ENCODE measurements around the gene NAT14. TPM values are rescaled to one million over a fixed set of nuclear protein-coding genes. Genes with fewer than 3 reads are reported as not detected.

The NAT14 gene
- total RNA-seq, 1 donor = 8.3 TPM

DNA sequence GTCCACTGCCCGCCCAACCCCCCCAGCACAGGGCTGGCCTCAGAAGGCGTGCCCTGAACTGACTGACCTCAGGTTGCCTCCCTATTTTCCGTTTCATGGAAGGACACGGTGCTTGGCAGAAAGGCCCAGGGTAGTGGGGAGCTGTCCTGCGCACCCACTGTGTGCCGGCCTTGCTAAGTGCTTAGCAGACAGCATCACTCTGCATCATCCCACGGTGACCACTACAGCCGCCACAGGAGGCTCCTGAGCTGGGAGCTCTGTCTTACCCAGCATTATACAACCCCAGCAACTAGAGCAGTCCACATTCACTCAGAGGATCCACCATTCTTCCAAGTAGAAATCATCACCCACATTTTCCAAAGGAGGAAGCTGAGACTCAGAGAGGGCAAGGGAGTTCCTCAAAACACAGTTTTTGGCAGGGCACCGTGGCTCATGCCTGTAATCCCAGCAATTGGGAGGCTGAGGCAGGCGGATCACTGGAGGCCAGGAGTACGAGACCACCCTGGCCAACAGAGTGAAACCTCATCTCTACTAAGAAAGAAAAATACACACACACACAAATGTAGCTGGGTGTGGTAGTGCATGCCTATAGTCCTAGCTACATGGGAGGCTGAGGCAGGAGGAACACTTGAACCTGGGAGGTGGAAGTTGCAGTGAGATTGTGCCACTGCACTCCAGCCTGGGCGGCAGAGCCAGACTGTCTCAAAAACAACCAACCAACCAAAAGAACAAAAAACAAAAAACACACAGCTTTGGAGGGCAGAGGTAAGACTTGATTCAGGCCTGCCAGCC lies 50.4 kb downstream of the NAT14 start:
- no peak overlapping the region for H3K4me3 ChIP-seq (ENCODE audit: low read depth, low read length)
- no peak for TF ChIP-seq CTCF (IDR thresholded peaks at IDR 0.05; ENCODE audit: insufficient read depth, low read length)
- no peak for DNase-seq (ENCODE audit: low read depth)

GRCh38 chr19:55535965-55536350 lies 51.0 kb downstream of the NAT14 start:
- no peak for DNase-seq (ENCODE audit: low read depth)
- TF ChIP-seq CTCF (IDR thresholded peaks at IDR 0.05; ENCODE audit: insufficient read depth, low read length) = no peak
- no peak overlapping the region for H3K4me3 ChIP-seq (ENCODE audit: low read depth, low read length)

- no peak for TF ChIP-seq CTCF (IDR thresholded peaks at IDR 0.05; ENCODE audit: insufficient read depth, low read length)
- no peak overlapping the region for H3K4me3 ChIP-seq (ENCODE audit: low read depth, low read length)
- DNase-seq (ENCODE audit: low read depth) = no peak
Observed at GRCh38 chr19:55536366-55536765, 51.4 kb downstream of the NAT14 start.

Other genes starting within 250 kb of the NAT14 start
- 39.0 and 41.5 TPM in 2 replicates for gene PPP6R1, start 226.2 kb upstream of the NAT14 start, total RNA-seq (ENCODE audit: low replicate concordance)
- gene HSPBP1, start 205.1 kb upstream of the NAT14 start, total RNA-seq (ENCODE audit: low replicate concordance) = 29.1 and 48.3 TPM in 2 replicates
- gene BRSK1, start 201.2 kb upstream of the NAT14 start, total RNA-seq (ENCODE audit: low replicate concordance) = 5.2 and 9.0 TPM in 2 replicates
- gene TMEM150B, start 159.8 kb upstream of the NAT14 start, total RNA-seq (ENCODE audit: low replicate concordance) = not detected in 2 replicates
- gene KMT5C, start 145.3 kb upstream of the NAT14 start, total RNA-seq (ENCODE audit: low replicate concordance) = 6.7 and 22.2 TPM in 2 replicates
- not detected in 2 replicates for gene COX6B2, start 130.5 kb upstream of the NAT14 start, total RNA-seq (ENCODE audit: low replicate concordance)
- not detected in 2 replicates for gene GARIN5B, start 121.9 kb upstream of the NAT14 start, total RNA-seq (ENCODE audit: low replicate concordance)
- gene IL11, start 114.7 kb upstream of the NAT14 start, total RNA-seq (ENCODE audit: low replicate concordance) = 1.6 and 2.2 TPM in 2 replicates
- gene TMEM190, start 108.4 kb upstream of the NAT14 start, total RNA-seq (ENCODE audit: low replicate concordance) = not detected in 2 replicates
- not detected in 2 replicates for gene TMEM238, start 100.9 kb upstream of the NAT14 start, total RNA-seq (ENCODE audit: low replicate concordance)
- 88.6 and 829 TPM in 2 replicates for gene RPL28, start 99.3 kb upstream of the NAT14 start, total RNA-seq (ENCODE audit: low replicate concordance)
- 22.6 and 65.4 TPM in 2 replicates for gene UBE2S, start 77.4 kb upstream of the NAT14 start, total RNA-seq (ENCODE audit: low replicate concordance)
- not detected in 2 replicates for gene SHISA7, start 41.9 kb upstream of the NAT14 start, total RNA-seq (ENCODE audit: low replicate concordance)
- gene ISOC2, start 23.5 kb upstream of the NAT14 start, total RNA-seq (ENCODE audit: low replicate concordance) = 24.4 and 41.3 TPM in 2 replicates
- gene C19orf85, start 20.4 kb upstream of the NAT14 start, total RNA-seq (ENCODE audit: low replicate concordance) = not detected in 2 replicates
- gene ZNF628, start 8.6 kb upstream of the NAT14 start, total RNA-seq (ENCODE audit: low replicate concordance) = 0.33 and 3.8 TPM in 2 replicates
- gene SSC5D, start 3.2 kb downstream of the NAT14 start, total RNA-seq (ENCODE audit: low replicate concordance) = 10.7 and 18.7 TPM in 2 replicates
- not detected in 2 replicates for gene SBK2, start 51.9 kb downstream of the NAT14 start, total RNA-seq (ENCODE audit: low replicate concordance)
- gene SBK3, start 60.4 kb downstream of the NAT14 start, total RNA-seq (ENCODE audit: low replicate concordance) = 0.25 TPM in 1 of 2 replicates, not detected in the other
- 4.4 and 7.9 TPM in 2 replicates for gene ZNF579, start 95.7 kb downstream of the NAT14 start, total RNA-seq (ENCODE audit: low replicate concordance)
- gene FIZ1, start 114.3 kb downstream of the NAT14 start, total RNA-seq (ENCODE audit: low replicate concordance) = 3.5 and 4.7 TPM in 2 replicates
- gene ZNF524, start 115.1 kb downstream of the NAT14 start, total RNA-seq (ENCODE audit: low replicate concordance) = 1.7 and 10.8 TPM in 2 replicates
- 0.08 and 1.5 TPM in 2 replicates for gene ZNF865, start 120.5 kb downstream of the NAT14 start, total RNA-seq (ENCODE audit: low replicate concordance)
- gene ZNF784, start 139.4 kb downstream of the NAT14 start, total RNA-seq (ENCODE audit: low replicate concordance) = 2.8 and 4.8 TPM in 2 replicates
- 6.3 and 10.0 TPM in 2 replicates for gene ZNF580, start 155.8 kb downstream of the NAT14 start, total RNA-seq (ENCODE audit: low replicate concordance)
- 13.9 and 41.5 TPM in 2 replicates for gene ZNF581, start 158.5 kb downstream of the NAT14 start, total RNA-seq (ENCODE audit: low replicate concordance)
- 8.5 and 16.0 TPM in 2 replicates for gene CCDC106, start 163.0 kb downstream of the NAT14 start, total RNA-seq (ENCODE audit: low replicate concordance)
- 69.5 and 71.4 TPM in 2 replicates for gene U2AF2, start 169.8 kb downstream of the NAT14 start, total RNA-seq (ENCODE audit: low replicate concordance)
- gene EPN1, start 190.0 kb downstream of the NAT14 start, total RNA-seq (ENCODE audit: low replicate concordance) = 60.6 and 73.8 TPM in 2 replicates

All from fibroblast of the aortic adventitia (primary cell).